ENCODE measurements around the gene AKIRIN2. TPM values are rescaled to one million over a fixed set of nuclear protein-coding genes. Genes with fewer than 3 reads are reported as not detected.

AKIRIN2 gene
- total and polyA plus RNA-seq, 9 of the 15 experiments (the other 6 are each of a cell fraction or from before 2014, with no cell fraction given) = 5.8 to 63.9 (median 28.1) TPM

- TF ChIP-seq ZBTB11 (CRISPR knock-in tag; IDR thresholded peaks at IDR 0.05) = no peak
- TF ChIP-seq MLLT1 (IDR thresholded peaks at IDR 0.05) = no peak
- no peak for TF ChIP-seq PHF8 (IDR thresholded peaks at IDR 0.05; ENCODE audit: borderline replicate concordance, low read length)
- TF ChIP-seq BHLHE40 (IDR thresholded peaks at IDR 0.05; ENCODE audit: low read length) = no peak
- TF ChIP-seq RHOXF2B (CRISPR knock-in tag; conservative IDR thresholded peaks at IDR 0.05) = no peak
- TF ChIP-seq PCBP1 (IDR thresholded peaks at IDR 0.05; ENCODE audit: low read depth, low read length, poor library complexity, severe bottlenecking) = no peak
- TF ChIP-seq ZNF398 (CRISPR knock-in tag; IDR thresholded peaks at IDR 0.05) = no peak
- no peak for TF ChIP-seq ZNF644 (tag; IDR thresholded peaks at IDR 0.05; ENCODE audit: low read depth)
- no peak for TF ChIP-seq TSHZ1 (CRISPR knock-in tag; IDR thresholded peaks at IDR 0.05)
- no peak for TF ChIP-seq ZNF780A (CRISPR knock-in tag; IDR thresholded peaks at IDR 0.05)
- no peak for TF ChIP-seq ZNF445 (CRISPR knock-in tag; IDR thresholded peaks at IDR 0.05; ENCODE audit: low read depth)
- TF ChIP-seq TBL1XR1 (IDR thresholded peaks at IDR 0.05; ENCODE audit: low read length in 2 of 2) = no peak
- TF ChIP-seq XRCC4 (IDR thresholded peaks at IDR 0.05; ENCODE audit: extremely low read depth, insufficient read depth, insufficient read length) = no peak
- TF ChIP-seq GABPB1 (CRISPR knock-in tag; IDR thresholded peaks at IDR 0.05) = no peak
- TF ChIP-seq THAP12 (CRISPR knock-in tag; IDR thresholded peaks at IDR 0.05) = no peak
These were observed 40.5 kb downstream of the AKIRIN2 start (continued) for GRCh38 chr6:87661503-87661902.
